Stimulated activated CD4-positive, alpha-beta T cell treated with anti-CD3 and anti-CD28 coated beads, Interleukin-1b, Interleukin-23, amount 100 ng/mL, for 1 hour (primary cell): ENCODE data around the gene HOXA5.

Experiments used
- DNase-seq, 2 donors: peaks; one replicate each; pipeline ENCODE4 v3.0.0-alpha.2; 2020; ENCODE audit warnings: low read depth in 2 of 2

Gene HOXA5

GRCh38 chr7:27143023-27143949 is at the start of gene HOXA5:
TSS of gene HOXA5 (minus strand) at chr7:27143681. CDS start at chr7:27143607, 74 bp downstream.
- DNase-seq = no peak

GRCh38 chr7:27192546-27193334 is 49.3 kb upstream of the HOXA5 start:
- DNase-seq = no peak

- no peak for DNase-seq
Measured at GRCh38 chr7:27191833-27192545, 48.5 kb upstream of the HOXA5 start.

GRCh38 chr7:27191161-27191731 is 47.8 kb upstream of the HOXA5 start:
- no peak for DNase-seq

- DNase-seq = no peak
Measured at GRCh38 chr7:27189997-27190748, 46.7 kb upstream of the HOXA5 start.

- DNase-seq = no peak
Measured at GRCh38 chr7:27189295-27189996, 46.0 kb upstream of the HOXA5 start.

GRCh38 chr7:27188386-27189294 is 45.2 kb upstream of the HOXA5 start:
- DNase-seq = no peak

- DNase-seq = no peak
Measured at GRCh38 chr7:27187475-27188385, 44.2 kb upstream of the HOXA5 start.

- DNase-seq = no peak
Measured at GRCh38 chr7:27186668-27187474, 43.4 kb upstream of the HOXA5 start.

- DNase-seq = no peak
Measured at GRCh38 chr7:27185854-27186667, 42.6 kb upstream of the HOXA5 start.

- DNase-seq = no peak
Measured at GRCh38 chr7:27185013-27185853, 41.8 kb upstream of the HOXA5 start, which contains the start of gene HOXA11. TSS of gene HOXA11 (minus strand) at chr7:27185232. CDS start at chr7:27185144, 88 bp downstream.

GRCh38 chr7:27184337-27185012 is 41.0 kb upstream of the HOXA5 start:
- DNase-seq = no peak

- no peak for DNase-seq
Measured at GRCh38 chr7:27183682-27184336, 40.3 kb upstream of the HOXA5 start.
